ENCODE measurements around the gene ATAD3B. TPM values are rescaled to one million over a fixed set of nuclear protein-coding genes. Genes with fewer than 3 reads are reported as not detected.
"Not testable (repeated sequence)": the region's sequence is repeated elsewhere in the genome, so short reads cannot be mapped to it uniquely, and the experiment has no call there.

Gene ATAD3B
- total and polyA plus RNA-seq, 12 donors, result 5.3 to 33.3 (median 7.1) TPM

DNA sequence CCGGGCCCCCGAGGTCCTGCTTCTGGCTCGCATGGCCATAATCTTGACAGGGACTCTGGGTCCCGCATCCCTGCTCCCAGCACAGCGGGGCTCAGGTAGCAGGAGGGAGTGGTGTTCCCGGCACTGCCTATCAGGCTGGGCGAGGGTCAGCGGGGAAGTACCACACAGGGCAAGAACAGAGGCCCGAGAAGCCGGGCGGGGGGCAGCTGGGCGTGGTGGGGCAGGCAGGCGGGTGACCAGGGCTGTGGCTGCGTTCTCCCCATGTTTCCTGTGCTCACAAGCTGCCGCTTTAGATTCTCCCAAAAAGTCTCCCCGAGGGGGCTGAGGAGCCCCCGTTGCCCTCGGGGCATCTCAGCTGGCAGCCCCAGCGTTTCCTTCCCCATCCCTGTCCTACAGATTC lies 18.3 kb downstream of the ATAD3B start:
- Histone ChIP-seq H3K4me1 (no peaks in the 10 kb centered on the region), H3K36me3 (peaks cover 0 to 100% (median 73%) of the 10 kb centered on the region in 9 donors), H3K4me3 (no peak overlapping the region), H3K27me3 (no peaks in the 10 kb centered on the region), H3K9me3 (peaks cover 0 to 22% (median 6%) of the 10 kb centered on the region in 11 donors), H3K27ac (no peak overlapping the region)
- intact Hi-C loops (cut with DNase I), result no loop called here
- ATAC-seq (no peak), DNase-seq (no peak)
- TF ChIP-seq, protein P1, sequence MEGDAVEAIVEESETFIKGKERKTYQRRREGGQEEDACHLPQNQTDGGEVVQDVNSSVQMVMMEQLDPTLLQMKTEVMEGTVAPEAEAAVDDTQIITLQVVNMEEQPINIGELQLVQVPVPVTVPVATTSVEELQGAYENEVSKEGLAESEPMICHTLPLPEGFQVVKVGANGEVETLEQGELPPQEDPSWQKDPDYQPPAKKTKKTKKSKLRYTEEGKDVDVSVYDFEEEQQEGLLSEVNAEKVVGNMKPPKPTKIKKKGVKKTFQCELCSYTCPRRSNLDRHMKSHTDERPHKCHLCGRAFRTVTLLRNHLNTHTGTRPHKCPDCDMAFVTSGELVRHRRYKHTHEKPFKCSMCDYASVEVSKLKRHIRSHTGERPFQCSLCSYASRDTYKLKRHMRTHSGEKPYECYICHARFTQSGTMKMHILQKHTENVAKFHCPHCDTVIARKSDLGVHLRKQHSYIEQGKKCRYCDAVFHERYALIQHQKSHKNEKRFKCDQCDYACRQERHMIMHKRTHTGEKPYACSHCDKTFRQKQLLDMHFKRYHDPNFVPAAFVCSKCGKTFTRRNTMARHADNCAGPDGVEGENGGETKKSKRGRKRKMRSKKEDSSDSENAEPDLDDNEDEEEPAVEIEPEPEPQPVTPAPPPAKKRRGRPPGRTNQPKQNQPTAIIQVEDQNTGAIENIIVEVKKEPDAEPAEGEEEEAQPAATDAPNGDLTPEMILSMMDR (IDR thresholded peaks at IDR 0.05), result no peak
- 95 to 96% methylated on average over 19 of the region's 19 CpGs for WGBS, 2 donors

DNA sequence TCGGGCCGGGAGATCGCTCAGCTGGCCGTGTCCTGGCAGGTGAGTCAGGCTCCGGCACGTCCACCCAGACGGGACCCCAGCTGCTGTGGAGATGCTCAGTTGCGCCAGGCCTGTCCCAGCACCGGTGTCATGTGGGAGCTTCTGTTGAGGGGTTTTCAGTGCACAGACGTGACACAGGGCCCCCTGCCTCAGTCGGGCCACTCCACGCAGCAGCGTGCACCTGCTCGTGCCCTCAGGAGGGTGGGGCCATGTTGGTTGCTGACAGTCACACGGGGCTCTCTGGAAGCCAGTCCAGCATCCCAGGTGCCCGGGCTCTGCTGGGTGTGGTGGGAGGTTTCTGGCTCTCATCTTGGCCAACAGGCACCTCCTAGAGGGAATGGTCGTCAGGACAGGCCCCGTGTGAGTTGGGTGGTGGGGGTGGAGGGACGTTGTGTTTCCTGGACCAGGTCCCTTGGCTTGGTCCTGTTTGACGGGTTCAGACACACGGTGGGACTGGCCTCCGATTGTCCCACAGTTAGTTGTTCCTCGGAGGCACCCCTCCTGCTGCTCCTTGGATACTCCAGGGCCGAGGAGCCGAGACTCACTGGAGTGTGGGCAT lies 19.2 kb downstream of the ATAD3B start:
- intact Hi-C loops (cut with DNase I), result no loop called here
- WGBS, 2 donors, result 96 to 98% methylated on average over 18 to 20 of the region's 25 CpGs
- Histone ChIP-seq H3K36me3 (peaks cover 0 to 97% (median 67%) of the 10 kb centered on the region in 9 donors), H3K27me3 (no peaks in the 10 kb centered on the region), H3K4me3 (no peak overlapping the region), H3K9me3 (peaks cover 0 to 22% (median 6%) of the 10 kb centered on the region in 11 donors), H3K27ac (no peak overlapping the region), H3K4me1 (no peaks in the 10 kb centered on the region)
- ATAC-seq (no peak), DNase-seq (no peak)
- TF ChIP-seq, protein P1 (IDR thresholded peaks at IDR 0.05), result no peak

DNA sequence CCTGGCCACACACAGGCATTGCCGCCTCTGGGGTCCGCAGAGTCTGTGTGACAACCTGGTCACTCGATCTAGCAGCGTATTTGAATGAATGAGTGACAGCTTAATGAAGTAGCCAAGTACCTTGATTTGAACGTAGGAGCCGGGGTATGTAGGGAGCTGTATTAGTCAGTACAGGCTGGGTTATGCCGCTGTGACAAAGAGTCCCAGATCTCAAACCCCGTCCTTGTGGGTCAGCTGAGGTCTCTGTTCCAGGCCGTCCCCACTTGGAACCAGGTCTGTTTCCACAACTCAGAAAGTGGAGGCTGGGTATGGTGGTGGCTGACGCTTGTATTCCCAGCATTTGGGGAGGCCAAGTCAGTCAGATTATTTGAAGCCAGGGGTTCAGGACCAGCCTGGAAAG lies 20.0 kb downstream of the ATAD3B start:
- peaks cover 0 to 22% (median 6%) of the 10 kb centered on the region in 11 donors for H3K9me3 ChIP-seq
- intact Hi-C loops (cut with DNase I), result no loop called here
- H3K36me3 ChIP-seq, result peaks cover 0 to 95% (median 61%) of the 10 kb centered on the region in 9 donors
- DNase-seq, result no peak
- ATAC-seq, result no peak
- H3K27ac ChIP-seq, result no peak overlapping the region
- no peak overlapping the region for H3K4me3 ChIP-seq
- TF ChIP-seq, protein P1 (IDR thresholded peaks at IDR 0.05), result no peak
- no peaks in the 10 kb centered on the region for H3K27me3 ChIP-seq
- WGBS, 2 donors, result 97 to 98% methylated on average over 10 of the region's 10 CpGs
- H3K4me1 ChIP-seq, result no peaks in the 10 kb centered on the region

DNA sequence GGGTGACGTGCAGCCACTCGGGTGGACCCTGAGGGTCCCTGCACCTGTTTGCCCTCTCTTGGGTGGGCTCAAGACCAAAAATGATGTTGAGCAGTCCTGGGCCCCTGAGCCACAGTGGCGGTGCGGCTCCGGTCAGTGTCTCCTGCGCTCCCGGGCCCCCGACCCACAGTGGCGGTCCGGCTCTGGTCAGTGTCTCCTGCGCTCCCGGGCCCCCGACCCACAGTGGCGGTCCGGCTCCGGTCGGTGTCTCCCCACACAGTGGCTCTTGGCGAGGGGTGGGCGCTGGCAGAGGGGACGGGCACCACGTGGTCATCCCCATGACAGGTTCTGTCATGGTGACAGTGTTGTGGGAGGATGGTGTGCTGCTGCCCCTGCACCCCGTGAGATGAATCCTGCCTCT lies 22.7 kb downstream of the ATAD3B start:
- Histone ChIP-seq H3K36me3 (peaks cover 0 to 68% (median 45%) of the 10 kb centered on the region in 9 donors), H3K9me3 (peaks cover 0 to 22% (median 6%) of the 10 kb centered on the region in 11 donors)
- DNase-seq; H3K4me1 ChIP-seq; H3K27ac ChIP-seq; intact Hi-C loops (cut with DNase I); H3K27me3 ChIP-seq; ATAC-seq; H3K4me3 ChIP-seq: not testable (repeated sequence)
- 98% methylated on average over 20 to 22 of the region's 22 CpGs for WGBS, 2 donors

DNA sequence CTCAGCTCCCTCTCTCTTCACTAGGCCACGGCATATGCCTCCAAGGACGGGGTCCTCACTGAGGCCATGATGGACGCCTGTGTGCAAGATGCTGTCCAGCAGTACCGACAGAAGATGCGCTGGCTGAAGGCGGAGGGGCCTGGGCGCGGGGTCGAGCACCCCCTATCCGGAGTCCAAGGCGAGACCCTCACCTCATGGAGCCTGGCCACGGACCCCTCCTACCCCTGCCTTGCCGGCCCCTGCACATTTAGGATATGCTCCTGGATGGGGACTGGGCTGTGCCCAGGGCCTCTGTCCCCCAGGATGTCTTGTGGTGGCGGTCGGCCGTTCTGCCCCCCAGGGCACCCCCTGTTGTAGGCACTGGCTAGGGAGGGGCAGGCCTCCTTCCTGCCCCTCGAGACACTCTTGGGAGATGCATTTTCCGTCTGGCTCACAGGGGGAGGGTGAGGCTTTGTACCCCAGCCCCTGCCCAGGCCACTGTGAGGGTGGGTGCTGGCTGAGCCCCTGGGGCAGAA lies 24.0 kb downstream of the ATAD3B start:
- H3K27ac ChIP-seq; DNase-seq; H3K4me1 ChIP-seq; intact Hi-C loops (cut with DNase I); H3K27me3 ChIP-seq; H3K4me3 ChIP-seq: not testable (repeated sequence)
- Histone ChIP-seq H3K36me3 (peaks cover 0 to 56% (median 35%) of the 10 kb centered on the region in 9 donors), H3K9me3 (peaks cover 0 to 22% (median 6%) of the 10 kb centered on the region in 11 donors)
- 93 to 96% methylated on average over 16 to 17 of the region's 18 CpGs for WGBS, 2 donors
- ATAC-seq, result peak in 5 of 8 donors; percentile 8 to 37 (median 32)
